NK-92 treated with Interleukin-12 subunit alpha and Interleukin-12 subunit beta, amount 100 ng/mL, for 24 hours (cell line): ENCODE measurements around the gene GPC2.

Source experiments
- DNase-seq: peaks from one replicate; lab custom pipeline; 2025; lab: John Stamatoyannopoulos, UW

GPC2 gene

DNA sequence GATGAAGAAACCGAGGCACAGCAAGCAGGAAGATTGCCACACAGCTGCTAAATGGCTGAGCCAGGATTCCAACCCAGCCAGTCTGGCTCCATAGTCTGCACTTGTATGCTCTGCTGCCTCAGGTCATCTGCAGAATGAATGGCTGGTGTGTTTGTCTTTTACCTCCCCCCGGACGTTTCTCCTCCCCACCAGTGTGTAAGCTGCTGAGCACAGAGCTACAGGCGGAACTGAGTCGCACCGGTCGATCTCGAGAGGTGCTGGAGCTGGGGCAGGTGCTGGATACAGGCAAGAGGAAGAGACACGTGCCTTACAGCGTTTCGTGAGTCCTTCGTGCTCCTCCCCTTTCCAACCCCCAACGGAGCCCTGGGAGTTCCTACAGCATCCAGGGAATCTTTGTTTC is 55.1 kb downstream of the GPC2 start:
- no peak for DNase-seq

DNA sequence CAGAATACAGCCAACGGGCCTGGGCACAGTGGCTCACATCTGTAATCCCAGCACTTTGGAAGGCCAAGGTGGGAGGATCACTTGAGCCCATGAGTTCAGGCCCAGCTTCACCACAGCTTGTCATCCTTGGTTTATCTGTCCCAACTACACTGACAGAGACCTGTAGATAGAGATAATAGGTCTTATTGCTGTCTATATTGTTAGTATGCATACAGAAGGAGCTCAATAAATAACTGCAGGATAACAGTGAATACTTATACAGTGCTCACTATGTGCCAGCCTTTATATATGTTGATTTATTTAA is 56.5 kb downstream of the GPC2 start:
- no peak for DNase-seq

DNA sequence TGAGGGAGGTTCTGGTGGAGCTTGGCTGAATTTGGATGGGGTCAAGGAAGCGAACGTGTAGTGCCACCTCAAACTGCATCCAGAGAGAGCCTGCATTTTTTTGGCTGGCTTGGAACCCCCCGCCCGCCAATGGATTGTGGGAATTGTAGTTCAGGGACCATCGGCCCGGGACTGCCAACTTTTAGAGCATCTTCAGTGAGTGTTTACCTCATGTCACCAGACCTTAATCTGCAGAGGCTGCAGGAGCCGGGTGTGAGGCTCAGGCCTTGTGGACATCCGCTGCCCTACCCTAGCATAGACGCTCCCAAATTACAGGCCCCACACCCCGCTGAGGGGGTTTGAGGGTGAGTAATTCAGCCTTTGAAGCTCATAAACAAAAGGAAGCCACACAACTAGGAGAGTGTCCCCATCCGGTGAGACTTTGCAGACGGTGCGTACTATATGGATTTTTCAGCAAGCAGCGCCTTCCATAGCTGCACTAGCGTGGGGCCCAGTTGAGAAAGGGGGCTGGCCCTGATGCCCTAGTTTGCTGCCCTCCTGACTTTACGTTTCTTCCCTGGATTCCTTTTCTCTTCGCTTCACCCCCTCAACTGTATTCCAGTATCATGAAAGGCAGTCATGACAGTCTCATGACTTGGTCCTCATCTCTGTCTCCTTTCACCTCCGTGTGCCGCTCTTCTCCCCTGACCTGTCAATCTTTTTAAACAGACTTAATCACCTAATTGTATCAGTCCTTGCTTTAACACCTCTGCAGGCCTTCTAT is 57.0 kb downstream of the GPC2 start:
- no peak for DNase-seq
